Measurements from ENCODE around the gene ARHGAP15.

DNA sequence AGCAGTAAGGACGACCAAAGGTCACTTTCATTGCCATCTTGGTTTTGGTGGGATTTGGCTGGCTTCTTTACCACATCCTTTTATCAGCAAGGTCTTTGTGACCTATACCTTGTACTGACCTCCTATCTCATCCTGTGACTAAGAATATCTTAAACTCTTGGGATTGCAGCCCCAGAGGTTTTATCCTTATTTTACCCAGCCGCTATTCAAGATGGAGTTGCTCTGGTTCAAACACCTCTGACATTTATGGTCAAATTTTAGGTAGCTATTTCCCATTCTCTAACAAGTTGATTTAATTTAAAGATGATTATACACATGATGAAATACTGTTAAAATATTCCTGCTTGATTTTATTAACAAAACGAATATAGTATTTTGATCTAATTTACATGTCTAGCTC is 326.1 kb downstream of the ARHGAP15 start:
- TF ChIP-seq CTCF (IDR thresholded peaks at IDR 0.05; ENCODE audit: insufficient read depth, low read length): no peak
- TF ChIP-seq, protein P1, sequence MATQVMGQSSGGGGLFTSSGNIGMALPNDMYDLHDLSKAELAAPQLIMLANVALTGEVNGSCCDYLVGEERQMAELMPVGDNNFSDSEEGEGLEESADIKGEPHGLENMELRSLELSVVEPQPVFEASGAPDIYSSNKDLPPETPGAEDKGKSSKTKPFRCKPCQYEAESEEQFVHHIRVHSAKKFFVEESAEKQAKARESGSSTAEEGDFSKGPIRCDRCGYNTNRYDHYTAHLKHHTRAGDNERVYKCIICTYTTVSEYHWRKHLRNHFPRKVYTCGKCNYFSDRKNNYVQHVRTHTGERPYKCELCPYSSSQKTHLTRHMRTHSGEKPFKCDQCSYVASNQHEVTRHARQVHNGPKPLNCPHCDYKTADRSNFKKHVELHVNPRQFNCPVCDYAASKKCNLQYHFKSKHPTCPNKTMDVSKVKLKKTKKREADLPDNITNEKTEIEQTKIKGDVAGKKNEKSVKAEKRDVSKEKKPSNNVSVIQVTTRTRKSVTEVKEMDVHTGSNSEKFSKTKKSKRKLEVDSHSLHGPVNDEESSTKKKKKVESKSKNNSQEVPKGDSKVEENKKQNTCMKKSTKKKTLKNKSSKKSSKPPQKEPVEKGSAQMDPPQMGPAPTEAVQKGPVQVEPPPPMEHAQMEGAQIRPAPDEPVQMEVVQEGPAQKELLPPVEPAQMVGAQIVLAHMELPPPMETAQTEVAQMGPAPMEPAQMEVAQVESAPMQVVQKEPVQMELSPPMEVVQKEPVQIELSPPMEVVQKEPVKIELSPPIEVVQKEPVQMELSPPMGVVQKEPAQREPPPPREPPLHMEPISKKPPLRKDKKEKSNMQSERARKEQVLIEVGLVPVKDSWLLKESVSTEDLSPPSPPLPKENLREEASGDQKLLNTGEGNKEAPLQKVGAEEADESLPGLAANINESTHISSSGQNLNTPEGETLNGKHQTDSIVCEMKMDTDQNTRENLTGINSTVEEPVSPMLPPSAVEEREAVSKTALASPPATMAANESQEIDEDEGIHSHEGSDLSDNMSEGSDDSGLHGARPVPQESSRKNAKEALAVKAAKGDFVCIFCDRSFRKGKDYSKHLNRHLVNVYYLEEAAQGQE (IDR thresholded peaks at IDR 0.05; ENCODE audit: insufficient replicate concordance, low read depth): no peak

All from HL-60 (cell line).